Tibial artery (tissue), 4 donors: ENCODE data around the gene KCNF1.
A peak's percentile ranks its signal among the peaks of the same experiment; 100 is the strongest.

Experiments
- DNase-seq, 2 donors: peaks; one replicate each; pipeline ENCODE4 v3.0.0-alpha.2; 2019
- H3K27ac ChIP-seq, 2 donors: fragments of 200-600 bp; sonication (generic) in 1 of 2; 1 replicate in 1 of 2; 2 replicates in 1 of 2; pipeline ENCODE4 v1.5.1; 2018 to 2019; ENCODE audit warnings: mild to moderate bottlenecking in 1 of 2
- H3K27me3 ChIP-seq, 2 donors: fragments of 200-600 bp; sonication (generic) in 1 of 2; one replicate each; pipeline versions ENCODE4 v1.5.1 to v1.6.0; 2016 to 2019
- H3K36me3 ChIP-seq, 3 donors: fragments of 200-600 bp; sonication (generic) in 2 of 3; one replicate each; pipeline ENCODE4 v1.5.1; 2016 to 2019; ENCODE audit warnings: mild to moderate bottlenecking in 2 of 3
- H3K4me1 ChIP-seq, 4 donors: fragments of 200-600 bp; sonication (generic) in 2 of 4; 1 replicate in 3 of 4; 2 replicates in 1 of 4; pipeline ENCODE4 v1.5.1; 2016 to 2019
- H3K4me3 ChIP-seq, 2 donors: fragments of 200-600 bp; sonication (generic) in 1 of 2; 1 replicate in 1 of 2; 2 replicates in 1 of 2; pipeline ENCODE4 v1.5.1; 2018 to 2019; ENCODE audit warnings: mild to moderate bottlenecking in 2 of 2
- H3K9me3 ChIP-seq, 3 donors: fragments of 200-600 bp; sonication (generic) in 1 of 3; one replicate each; pipeline ENCODE4 v1.5.1; 2016 to 2019
- intact Hi-C: fragments of 100-400 bp; cut with DNase I; formaldehyde crosslinking; loops from one replicate; pipeline ENCODE4 v1.15.0; 2023; ENCODE audit warnings: low total_unique reads
- TF ChIP-seq, protein P1 (sequence below), 2 experiments: fragments of 200-600 bp in 1 of 2; fragments of 450-650 bp in 1 of 2; IDR thresholded peaks; one replicate each; pipeline ENCODE4 v1.5.1; 2017 to 2019; ENCODE audit warnings: antibody characterized with exemption in 2 of 2, mild to moderate bottlenecking in 1 of 2, moderate library complexity in 1 of 2

The KCNF1 gene

DNA sequence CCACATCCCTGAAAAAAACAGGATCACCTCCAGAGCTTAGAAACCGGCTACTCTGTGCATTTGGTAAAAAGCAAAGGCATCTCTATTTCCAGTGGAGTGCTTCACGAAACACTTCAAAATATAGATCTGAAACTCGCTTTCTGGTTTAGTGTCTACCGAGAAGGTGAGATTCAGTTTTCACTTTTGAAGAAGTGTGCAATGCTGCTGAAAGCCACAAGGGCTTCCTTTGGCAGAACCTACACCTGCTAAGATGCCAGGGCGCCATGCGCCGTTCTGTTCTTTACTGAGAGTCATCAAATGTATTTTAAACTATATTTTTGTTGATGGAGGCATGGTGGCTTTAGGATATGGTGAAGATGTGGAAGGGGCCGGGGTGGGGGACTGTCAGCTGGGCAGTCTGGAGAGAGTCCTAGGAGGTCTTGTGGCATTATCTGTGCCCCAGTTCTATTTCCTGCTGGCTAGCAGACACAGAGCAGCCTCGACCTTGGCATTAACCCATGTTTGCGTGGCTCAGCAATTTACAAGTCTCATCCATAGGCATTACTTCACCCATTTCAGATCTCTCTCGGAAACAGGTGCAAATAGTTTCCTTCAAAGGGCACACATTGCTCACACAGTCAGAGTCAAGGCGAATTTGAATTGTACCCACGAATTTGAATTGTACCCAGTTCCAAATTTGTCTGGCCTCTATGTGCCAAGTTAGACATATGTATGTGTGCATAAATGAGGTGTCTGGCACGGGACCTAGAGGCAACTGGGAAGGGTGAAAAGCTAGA, 46.7 kb upstream of the KCNF1 start:
- TF ChIP-seq, protein P1, sequence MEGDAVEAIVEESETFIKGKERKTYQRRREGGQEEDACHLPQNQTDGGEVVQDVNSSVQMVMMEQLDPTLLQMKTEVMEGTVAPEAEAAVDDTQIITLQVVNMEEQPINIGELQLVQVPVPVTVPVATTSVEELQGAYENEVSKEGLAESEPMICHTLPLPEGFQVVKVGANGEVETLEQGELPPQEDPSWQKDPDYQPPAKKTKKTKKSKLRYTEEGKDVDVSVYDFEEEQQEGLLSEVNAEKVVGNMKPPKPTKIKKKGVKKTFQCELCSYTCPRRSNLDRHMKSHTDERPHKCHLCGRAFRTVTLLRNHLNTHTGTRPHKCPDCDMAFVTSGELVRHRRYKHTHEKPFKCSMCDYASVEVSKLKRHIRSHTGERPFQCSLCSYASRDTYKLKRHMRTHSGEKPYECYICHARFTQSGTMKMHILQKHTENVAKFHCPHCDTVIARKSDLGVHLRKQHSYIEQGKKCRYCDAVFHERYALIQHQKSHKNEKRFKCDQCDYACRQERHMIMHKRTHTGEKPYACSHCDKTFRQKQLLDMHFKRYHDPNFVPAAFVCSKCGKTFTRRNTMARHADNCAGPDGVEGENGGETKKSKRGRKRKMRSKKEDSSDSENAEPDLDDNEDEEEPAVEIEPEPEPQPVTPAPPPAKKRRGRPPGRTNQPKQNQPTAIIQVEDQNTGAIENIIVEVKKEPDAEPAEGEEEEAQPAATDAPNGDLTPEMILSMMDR (IDR thresholded peaks at IDR 0.05): no peak
- no peaks in the 10 kb centered on the region for H3K9me3 ChIP-seq
- H3K36me3 ChIP-seq: no peaks in the 10 kb centered on the region
- no peak overlapping the region for H3K27ac ChIP-seq
- no peak for DNase-seq
- intact Hi-C loops: no loop called here
- H3K27me3 ChIP-seq: peaks cover 0 to 49% of the 10 kb centered on the region in 2 donors
- H3K4me3 ChIP-seq: no peak overlapping the region
- no peaks in the 10 kb centered on the region for H3K4me1 ChIP-seq

DNA sequence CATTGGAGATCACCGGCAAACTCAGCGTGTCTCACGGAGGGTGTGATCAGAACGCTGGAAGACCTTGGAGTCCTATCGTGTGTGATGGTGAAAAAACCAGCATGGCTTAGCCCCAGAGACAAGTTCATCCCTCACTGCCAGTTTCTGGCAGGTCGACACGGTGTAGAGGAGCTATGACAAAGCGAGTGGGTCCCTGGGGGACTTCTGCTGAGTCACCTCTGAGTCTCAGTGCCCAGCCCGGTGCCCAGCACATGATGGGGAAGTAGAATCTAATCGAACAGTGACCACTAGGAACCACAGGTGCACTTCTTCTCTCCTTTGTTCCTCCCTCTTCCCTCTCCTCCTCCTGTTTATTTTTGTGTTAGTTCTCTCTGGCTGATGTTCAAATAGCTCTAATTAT, 45.9 kb upstream of the KCNF1 start:
- no peak overlapping the region for H3K4me3 ChIP-seq
- DNase-seq: peak in 1 of 2 donors; percentile 16
- intact Hi-C loops: no loop called here
- no peaks in the 10 kb centered on the region for H3K4me1 ChIP-seq
- TF ChIP-seq, protein P1 (IDR thresholded peaks at IDR 0.05): no peak
- H3K9me3 ChIP-seq: no peaks in the 10 kb centered on the region
- H3K36me3 ChIP-seq: no peaks in the 10 kb centered on the region
- no peak overlapping the region for H3K27ac ChIP-seq
- peaks cover 0 to 49% of the 10 kb centered on the region in 2 donors for H3K27me3 ChIP-seq

DNA sequence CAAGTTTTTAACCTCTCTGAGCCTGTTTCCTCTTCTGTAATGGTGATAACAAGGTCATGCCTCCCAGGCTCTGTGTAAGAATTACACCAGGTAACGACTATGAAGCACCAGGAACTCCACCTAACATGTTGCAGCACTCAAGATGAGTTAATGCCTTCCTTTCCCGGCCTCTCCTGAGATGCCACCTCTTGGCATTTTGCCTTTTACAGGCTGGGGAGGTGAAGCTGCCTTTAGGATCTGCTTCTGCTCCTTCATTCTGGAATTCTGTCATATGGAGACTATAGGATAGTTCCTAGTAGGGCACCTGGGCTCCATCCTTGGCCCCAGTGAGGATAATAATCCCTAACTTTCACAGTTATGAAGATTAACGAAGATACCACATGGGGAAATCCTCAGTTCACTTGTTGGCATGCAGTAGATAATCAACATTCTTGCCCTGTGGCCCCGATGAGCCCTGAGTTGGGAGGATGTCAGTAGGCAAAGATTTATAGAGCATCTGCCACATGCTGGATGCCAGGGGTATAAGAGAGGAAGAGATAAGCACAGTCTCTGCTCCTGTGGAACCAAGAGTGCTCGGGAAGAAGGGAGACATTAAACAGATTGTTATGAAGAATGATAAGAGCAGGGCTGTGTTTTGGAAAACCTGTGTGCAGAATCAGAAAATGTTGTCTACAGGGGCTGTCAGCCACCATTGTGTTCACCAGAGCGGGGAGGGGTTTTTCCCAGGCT, 43.9 kb upstream of the KCNF1 start:
- peaks cover 0 to 36% of the 10 kb centered on the region in 2 donors for H3K27me3 ChIP-seq
- TF ChIP-seq, protein P1 (IDR thresholded peaks at IDR 0.05): no peak
- H3K4me3 ChIP-seq: no peak overlapping the region
- H3K36me3 ChIP-seq: no peaks in the 10 kb centered on the region
- DNase-seq: no peak
- H3K27ac ChIP-seq: no peak overlapping the region
- no peaks in the 10 kb centered on the region for H3K4me1 ChIP-seq
- H3K9me3 ChIP-seq: no peaks in the 10 kb centered on the region
- intact Hi-C loops: no loop called here

DNA sequence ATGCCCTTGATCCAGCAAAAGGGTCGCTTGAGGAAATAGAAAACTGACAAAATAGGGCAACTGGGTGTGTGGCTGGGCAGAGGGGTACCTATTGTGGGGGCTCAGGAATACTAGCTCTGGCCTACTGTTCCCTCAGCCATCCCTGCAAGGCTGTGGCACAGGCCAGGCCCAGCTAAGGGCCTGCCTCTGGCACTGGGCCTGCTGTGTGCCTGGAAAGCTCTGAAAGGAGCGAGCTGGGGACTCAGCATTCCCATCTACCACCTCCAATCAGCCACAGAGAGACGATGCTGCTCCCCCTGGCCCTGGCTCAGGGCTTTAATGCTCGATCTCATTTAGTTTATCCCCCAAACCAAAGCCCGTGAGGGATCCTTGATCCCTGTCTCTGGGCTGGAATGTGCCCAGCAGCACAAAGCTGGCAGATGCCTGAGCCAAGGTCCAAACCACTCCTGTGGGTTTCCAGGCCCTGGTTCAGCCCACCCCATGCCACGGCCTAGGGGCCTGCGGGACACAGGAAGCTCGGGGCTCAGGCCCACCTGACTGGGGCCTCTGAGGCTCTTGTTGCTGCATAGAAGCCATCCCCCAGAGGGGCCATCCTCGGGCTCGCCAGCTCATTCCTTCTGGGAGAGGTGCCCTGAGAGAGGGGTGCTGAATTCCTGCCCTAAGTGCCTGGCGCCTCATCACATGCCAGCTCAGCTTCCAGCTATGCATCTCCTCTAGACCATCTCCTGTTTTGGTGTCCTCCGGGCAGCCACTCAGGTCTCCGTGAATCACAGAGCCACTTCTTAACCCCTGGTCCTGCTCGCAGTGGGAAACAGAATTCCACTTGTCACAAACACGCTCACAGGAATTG, 43.0 kb upstream of the KCNF1 start:
- no peak for DNase-seq

DNA sequence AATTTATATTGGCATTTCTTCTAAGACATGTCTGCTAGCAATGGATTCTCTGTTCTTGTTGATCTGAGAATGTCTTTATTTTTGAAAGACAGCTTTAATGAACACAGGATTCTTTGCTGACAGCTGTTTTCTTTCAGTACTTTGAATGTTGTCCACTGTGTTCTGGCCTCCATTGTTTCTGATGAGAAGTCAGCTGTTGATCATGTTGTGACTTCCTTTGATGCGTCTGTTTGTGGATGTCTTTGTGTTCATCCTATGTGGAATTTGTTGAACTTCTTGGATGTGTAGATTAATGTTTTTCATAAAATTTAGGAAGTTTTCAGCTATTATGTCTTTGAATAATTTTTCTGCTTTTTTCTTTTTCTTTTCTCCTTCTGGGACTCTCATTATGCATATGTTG, 39.8 kb upstream of the KCNF1 start:
- Histone ChIP-seq H3K4me1 (no peaks in the 10 kb centered on the region), H3K9me3 (no peaks in the 10 kb centered on the region), H3K36me3 (no peaks in the 10 kb centered on the region), H3K27ac (no peak overlapping the region), H3K4me3 (no peak overlapping the region), H3K27me3 (peaks cover 0 to 8% of the 10 kb centered on the region in 2 donors)
- TF ChIP-seq, protein P1 (IDR thresholded peaks at IDR 0.05): no peak
- DNase-seq: no peak
- intact Hi-C loops: no loop called here

More for the DNA sequence above, 43.0 kb upstream of the KCNF1 start:
- intact Hi-C loops: no loop called here
- no peak overlapping the region for H3K27ac ChIP-seq
- TF ChIP-seq, protein P1 (IDR thresholded peaks at IDR 0.05): no peak
- H3K9me3 ChIP-seq: no peaks in the 10 kb centered on the region
- H3K36me3 ChIP-seq: no peaks in the 10 kb centered on the region
- no peak overlapping the region for H3K4me3 ChIP-seq
- H3K27me3 ChIP-seq: peaks cover 0 to 27% of the 10 kb centered on the region in 2 donors
- no peaks in the 10 kb centered on the region for H3K4me1 ChIP-seq
